EH (cell line): ENCODE data around the gene DARS1.

Experiments used
- DNase-seq: peaks from one replicate; pipeline ENCODE4 v3.0.0-alpha.2; 2015; ENCODE audit warnings: low read depth

Gene DARS1

DNA sequence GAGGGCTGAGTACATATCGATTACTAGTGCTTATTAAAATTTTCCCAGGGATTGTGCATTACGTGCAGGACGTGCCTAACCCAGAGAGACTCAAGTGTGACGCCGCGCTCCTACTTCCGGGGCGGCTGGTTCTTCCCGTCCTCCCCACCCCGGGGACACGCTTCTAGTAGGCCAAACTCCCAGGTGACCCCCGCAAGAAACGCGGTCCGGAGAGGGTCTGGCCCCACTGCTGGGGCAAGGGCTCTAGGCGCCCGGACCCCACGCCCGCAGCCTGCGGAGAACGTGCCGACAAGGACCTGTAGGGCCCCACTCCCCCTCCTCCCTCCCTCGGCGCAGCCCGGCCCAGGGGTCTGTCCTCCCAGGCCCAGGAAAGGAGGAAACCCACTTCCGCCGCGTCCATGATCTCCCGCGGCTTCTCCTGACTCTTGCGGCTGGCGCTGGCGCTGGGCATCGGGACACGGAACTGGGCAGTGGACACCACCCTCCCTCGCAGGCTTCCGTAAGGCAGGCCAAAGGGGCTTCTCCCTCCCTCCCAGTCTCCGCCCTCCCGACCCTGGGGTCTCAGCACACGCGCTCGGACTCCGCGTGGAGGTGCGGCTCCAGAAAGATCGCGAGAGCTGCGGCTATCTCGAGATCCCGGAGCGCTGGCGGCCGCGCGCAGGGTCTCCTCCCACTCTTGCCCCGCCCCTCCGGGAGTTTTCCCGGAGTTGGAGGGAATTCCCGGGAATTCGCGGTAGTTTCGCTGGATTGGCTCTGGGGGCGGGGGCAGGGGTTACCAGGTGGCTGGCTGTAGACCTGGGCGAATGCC, at the start of gene DARS1:
Gene DARS1 (minus strand): TSS at position 609 of the 808 bp plus-strand sequence. CDS start 158 bp downstream, at position 451.
- peak; percentile 95 for DNase-seq

DNA sequence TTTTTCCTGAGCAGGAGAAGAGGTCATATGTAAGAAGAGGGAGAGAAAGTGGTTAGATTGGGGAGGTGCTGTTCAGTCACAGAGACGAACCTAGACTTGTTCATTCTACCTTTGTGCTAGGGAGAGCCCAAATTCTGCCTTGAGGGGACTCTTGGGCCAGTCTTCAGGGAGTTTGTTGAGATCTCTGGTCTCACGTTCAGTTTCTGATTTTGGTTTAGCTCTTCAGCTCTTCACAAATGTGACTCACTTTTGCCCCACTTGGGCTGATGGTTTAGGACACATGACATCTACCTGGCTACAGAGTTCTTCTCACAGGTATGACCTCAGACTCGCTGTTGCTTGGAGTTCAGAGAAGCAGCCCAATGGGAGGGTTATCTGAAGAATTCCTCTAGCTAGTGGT, 49.2 kb upstream of the DARS1 start:
- DNase-seq, result no peak

DNA sequence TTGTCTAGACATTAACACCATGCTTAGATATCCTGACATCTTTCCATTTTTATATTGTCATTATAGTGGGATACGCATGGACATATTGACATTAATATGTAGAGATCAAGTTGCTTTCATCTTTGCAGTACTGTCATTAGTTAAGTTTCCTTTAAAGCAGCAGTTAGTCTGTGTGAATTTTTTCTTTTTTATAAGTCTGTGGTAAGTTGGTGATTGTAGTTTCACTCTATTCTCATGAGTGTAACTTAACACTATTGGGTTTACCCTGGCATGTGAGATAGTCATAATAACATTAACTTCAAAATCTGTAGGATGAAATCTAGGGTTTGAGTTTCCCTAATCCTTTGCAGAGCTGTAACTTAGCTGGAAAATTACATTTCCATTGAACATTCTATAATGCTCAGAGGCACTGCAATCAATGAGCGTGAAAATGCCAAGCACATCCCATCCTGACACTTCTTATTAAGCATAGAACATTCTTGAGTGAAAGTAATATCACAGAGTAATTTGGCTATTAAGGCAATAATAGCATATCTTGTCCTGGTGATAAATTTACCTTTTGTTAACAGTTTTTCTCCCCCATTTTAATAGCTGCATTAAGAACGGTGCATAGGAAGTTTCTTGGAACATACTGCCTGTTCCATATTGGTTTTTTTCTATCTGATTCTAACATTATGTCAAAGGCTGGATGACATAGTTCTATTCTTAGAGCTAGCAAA, 47.5 kb upstream of the DARS1 start:
- no peak for DNase-seq

DNA sequence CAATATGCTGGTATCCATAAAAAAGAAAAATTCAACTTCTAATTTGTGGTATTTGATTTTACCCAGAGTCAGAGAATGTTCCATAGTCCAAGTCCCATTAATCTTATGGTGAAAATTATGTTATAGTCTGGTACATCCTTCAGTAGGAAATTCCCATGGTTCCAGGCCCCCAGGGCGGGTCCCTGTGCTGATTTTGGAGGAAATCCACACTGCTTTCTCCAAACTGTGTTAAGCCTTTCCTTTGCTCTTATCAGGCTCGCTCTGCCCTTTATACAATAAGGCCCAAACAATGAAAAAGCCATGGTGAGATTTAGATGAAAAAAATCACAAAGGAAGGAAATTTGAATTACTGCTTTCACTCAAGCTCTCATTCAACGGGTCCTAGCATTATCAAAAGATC, 46.8 kb upstream of the DARS1 start:
- no peak for DNase-seq

DNA sequence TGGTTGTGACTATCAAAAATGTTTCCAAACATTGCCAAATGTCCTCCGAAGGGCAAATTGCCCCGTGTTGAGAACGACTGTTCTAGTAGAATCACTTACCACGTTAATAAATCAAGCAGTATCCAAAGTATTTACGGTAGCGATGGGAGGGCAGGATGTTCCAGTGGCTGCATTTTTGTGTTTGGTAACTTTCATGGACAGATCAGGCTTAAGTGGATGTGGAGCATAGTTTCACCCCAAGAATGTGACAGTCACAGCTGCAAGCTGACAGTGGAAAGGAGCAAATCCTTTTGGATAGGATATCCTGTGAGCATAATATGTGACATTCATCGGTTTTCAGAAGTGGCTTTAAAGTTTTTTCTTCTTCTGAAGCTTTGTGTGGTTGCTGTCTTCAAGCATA, 46.3 kb upstream of the DARS1 start:
- DNase-seq, result no peak

DNA sequence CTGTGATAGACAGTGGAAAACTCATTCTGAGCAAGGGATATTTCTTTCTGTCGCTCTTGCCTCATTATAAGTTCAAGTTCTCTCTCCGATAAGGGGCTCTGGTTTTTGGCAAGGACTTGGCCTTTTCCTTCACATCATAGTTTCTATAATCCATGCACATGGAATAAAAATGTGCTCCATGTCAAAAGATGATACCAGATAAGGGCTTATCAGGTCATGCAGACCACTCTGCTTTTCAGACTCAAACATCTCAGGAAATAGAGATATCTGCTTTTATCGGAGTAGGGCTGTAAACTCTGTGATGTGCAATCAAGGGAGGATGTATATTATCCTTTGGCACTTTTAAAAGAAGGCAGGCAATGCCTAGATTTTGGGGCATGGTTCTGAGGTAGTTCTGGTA, 45.0 kb upstream of the DARS1 start:
- no peak for DNase-seq

DNA sequence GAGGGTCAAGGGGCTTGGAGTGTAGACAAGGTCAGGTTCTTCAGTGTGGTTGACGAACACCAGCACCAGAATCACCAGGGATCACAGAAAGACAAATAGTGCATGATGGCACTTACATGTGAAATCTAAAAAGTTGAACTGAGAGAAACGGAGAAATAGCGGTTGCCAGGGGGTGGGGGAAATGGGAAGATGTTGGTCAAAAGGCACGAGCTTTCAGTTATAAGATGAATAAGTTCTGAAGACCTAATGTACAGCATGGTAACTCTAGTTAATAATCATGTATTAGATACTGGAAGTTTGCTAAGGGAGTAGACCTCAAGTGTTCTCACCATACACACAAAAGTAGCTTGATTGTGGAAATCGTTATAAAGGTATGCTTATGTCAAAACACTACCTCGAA, 43.7 kb upstream of the DARS1 start:
- DNase-seq, result no peak

DNA sequence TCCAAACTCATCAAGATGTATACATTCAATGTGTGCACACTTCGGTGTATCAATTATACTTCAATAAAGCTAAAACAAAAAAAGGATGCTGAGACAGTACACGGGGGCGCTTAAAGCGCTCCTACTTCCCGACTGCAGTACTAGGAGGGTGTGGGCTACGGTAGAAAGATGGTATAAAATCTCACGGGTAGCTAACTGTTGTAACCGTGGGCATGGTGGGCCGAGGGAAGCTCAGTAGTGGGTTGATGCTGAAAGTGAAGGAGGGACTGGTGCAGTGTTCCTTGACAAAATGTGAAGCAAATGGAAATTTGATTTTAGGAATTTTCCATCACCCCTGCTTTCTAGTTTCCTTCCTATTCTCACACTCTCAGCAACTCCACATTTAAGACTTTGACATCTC, 42.6 kb upstream of the DARS1 start:
- no peak for DNase-seq

DNA sequence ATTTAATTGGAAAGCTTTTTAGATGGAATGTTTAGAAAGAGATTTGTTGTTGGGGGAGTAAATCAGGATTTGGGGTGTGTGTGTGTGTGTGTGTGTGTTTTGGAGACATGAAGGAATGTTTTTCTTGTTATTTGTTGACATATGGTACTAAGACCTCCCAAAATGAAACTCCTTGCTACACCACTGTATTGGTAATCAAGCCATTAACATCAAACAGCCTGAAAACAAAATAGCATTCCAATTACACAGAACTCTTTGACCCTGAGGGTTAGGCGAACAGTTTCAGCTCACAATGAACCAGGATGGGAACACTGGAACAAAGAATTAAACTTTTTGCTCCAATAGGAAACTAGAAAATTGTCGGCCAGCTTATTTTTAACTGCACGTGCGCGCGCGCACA, 41.7 kb upstream of the DARS1 start:
- no peak for DNase-seq

DNA sequence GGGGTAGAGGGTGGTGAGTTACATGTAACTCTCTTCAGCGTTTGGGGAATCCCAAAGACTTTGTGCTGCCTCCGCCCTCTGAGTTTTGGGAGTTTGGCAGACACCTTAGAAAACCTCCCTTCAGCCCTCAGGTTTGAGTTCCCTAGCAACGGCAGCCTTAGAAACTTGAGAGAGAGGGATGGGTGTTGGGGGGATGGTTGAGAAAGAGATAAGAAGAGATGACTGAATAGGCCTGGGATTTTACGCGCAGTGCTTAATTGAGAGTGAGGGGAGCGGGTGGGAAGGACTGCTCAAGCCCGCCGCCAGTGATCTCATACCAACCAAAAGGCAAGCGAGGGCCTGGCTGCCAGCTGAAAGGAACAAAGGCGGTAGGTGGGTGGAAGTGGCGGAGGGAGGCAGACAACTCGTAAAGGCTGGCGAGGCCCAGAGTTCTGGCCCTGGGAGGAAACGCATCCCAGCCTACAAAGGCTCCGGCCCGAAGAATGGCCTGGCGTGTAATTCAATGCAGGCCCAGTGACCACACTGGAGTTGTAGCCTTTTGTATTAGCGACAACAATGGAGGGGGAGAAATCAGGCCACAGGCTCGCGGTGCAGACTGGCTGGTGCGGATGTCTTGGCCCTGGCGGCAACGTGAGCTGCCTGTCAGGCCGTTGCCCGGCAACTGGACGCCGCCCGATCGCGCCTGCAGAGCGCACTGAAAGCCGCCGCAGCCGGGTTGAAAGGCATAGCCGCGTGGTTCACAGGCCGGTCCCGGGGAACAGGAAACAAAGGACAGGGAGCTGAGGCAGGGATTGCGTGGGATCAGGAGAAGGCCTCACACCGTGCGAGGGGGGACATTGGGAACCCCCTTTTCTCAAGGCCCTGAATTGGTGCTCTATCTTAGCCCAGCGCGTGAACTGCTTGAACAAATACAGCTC, 39.9 kb upstream of the DARS1 start:
- peak; percentile 69 for DNase-seq

DNA sequence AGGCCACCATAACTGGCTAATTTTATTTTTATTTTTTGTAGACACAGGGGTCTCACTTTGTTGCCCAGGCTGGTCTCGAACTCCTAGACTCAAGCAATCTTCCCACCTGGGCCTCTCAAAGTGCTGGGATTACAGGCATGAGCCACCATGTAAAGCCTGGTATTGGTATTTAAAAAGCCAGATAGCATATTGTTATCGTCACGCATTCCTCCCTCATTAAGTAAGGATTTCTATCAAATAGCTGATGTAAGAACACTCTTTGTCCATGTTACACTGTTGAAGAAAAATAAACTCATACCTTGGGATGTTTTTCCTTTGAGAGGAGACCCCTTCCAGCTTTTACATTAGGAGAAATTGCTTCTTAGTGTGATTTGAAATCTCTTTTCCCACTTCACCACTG, 39.2 kb upstream of the DARS1 start:
- no peak for DNase-seq

DNA sequence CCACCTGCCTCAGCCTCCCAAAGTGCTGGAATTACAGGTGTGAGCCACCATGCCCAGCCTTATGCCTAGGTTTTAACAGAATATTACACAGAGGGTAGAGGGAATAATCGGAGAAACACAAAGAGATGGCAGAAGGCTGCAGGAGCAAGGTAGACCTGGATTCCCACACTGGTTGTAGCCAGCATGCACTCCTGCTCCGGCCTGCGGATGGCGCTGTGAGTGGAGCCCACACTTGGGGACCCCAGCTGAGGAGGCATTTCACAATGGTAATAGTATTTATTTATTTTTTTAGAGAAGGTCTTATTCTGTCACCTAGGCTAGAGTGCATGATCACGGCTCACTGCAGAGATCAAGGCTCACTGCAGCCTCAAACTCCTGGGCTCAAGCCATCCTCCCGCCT, 38.8 kb upstream of the DARS1 start:
- no peak for DNase-seq

DNA sequence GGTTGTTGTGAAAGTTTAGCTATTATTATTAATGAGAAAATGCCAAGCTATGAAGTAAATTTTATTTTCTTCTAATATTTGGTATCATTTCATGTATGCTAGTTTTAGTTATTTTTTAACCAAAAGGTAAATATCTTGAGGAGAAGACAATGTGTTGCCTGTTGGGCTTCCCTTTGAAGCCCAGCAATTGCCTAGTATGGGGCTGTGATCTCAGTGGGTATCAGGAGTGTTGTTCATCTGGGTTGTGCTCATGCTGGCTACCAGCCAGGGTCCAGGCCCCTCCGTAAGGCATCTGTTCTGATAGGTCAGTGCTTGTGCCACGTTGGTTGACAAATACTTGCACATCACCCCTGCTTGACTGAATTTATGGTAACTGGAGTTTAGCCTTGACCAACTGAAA, 38.0 kb upstream of the DARS1 start:
- DNase-seq, result no peak

DNA sequence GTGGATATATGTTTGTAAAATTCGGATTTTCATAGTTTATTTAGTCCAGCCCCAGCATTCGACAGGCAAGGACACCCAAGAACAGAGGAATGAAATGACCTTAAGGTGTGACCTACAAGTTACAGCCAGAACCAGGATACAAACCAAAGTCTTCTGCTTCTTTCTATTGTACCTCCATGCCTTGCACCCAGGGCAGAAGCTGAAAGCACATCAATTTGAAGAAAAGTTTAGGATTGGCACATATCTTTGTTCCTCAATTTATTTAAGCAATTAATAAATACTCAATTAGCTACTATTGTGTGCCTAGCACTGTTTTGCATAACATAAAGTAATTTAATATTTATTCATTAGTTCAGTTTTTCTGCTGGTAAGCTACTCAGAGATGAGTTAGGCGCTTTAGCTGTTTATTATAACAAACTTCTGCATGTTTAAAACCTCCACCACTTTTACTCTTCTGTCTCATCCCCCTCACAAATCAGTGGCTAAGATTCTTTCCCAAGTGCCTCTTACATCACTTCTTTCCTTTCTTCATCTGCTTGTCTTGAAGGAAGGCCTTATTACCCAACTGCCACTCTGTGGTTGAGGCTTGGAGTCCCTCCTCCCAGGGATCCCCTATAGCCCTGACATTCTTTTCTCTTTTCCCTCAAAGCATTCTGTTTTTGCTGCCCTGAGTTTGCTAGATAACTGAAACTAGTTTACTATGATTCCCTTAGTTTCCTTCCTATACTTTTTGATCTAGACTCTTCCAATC, 37.1 kb upstream of the DARS1 start:
- DNase-seq, result no peak

DNA sequence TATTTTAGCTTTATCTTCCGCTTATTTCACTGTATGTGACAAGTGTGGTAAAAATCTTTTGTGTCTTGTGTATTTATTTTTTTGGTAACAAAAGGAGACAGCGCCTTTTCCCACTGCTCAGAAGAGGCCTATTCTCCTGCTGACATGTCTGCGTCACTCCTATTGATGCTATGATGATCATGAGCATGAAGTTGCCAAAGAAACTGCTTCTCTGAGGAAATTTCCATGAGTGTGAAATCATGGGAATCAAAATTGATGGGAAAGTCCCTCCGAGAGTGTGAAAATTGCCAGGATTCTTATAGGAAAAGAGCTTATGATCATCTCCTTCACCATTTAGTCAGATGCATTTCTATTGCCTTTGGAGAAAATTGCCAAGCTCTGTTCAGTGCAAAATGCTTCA, 36.5 kb upstream of the DARS1 start:
- DNase-seq, result no peak

DNA sequence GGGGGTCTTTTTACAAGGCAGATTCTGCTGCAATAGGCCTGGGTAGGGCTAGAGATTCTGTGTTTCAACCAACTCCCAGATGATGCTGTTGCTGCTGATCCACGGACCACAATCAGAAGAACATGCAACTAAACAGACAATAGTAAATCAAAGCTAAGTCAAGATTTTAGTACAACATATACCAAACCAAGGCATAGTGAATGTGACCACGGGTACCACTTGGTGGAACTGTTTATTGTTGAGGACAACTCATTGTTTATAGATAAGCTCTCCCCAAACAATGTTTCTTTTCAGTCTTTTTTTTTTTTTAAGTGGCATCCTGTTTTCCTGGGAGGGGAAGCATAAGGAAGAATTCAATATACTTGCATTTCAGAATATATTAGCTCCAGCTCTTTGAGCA, 36.0 kb upstream of the DARS1 start:
- no peak for DNase-seq

DNA sequence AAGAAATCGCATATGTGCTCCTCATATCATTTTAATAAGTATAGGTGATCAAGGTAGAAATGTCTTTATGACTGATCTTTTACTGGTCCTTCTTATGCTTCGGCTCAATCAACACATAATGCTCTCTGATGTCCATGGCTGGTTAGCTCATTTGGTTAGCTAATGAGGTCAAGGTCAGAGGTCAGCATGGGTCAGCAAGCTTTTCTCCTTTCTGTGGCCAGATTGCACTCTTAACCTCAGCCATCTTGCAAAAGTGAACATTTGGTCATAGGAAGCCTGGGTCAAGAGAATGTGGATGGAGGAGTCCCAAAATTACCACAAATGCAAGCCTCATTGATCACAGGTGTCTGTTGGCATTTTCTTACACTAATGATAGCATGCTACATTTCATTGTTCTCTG, 35.4 kb upstream of the DARS1 start:
- no peak for DNase-seq

DNA sequence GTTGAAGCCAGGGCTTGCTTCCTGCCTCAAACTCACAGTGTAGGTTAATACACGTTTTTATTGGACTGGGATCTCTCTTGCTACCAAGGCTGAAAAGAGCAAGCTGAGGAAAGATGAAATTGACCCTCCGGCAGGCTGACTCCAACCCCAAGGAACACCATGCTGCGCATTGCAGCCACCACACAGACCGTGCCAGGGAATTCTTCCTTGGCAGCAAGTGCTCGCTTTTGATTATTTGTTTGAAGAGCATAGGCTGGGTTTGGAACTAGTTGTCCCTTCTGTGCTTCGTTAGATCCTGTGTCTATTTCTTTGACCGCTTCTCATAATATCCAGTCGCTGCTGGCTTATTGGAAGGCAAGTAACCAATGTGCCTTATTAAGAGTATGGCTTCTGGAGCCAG, 34.4 kb upstream of the DARS1 start:
- DNase-seq, result no peak

DNA sequence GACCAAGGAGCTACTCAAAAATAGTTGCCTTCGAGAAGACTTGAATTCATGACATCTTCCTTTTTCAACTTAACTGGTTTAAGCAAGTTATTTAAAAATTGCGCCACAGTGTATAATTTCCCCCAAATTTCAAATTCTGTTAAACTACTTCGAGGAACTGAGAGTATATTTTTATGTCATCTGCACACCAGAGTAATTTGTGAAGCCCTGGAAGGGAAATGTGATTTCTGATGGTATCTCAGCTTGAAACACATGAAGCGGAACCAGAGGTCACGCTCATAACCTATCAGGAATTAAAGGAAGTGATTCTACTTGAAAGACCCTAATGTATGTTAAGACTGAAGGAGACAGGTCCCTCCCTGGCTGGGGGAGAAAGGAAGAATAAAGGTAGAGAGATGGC, 33.9 kb upstream of the DARS1 start:
- DNase-seq, result no peak

DNA sequence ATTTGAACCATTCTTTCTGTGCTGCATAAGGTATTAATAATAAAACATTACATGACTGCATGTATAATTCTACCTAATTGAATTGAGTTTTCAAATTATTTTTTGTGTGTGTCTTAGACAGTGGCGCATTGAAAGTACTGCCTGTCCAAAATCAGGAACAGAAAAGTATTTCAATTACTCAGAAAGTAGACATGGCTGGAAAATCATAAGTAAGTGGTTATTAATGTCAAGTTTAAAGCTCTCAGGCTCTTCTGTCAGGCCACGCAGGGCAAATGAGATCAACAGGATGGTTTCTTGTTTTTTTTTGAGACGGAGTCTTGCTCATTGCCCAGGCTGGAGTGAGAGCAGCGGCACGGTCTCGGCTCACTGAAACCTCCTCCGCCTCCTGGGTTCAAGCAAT, 32.4 kb upstream of the DARS1 start:
- no peak for DNase-seq

DNA sequence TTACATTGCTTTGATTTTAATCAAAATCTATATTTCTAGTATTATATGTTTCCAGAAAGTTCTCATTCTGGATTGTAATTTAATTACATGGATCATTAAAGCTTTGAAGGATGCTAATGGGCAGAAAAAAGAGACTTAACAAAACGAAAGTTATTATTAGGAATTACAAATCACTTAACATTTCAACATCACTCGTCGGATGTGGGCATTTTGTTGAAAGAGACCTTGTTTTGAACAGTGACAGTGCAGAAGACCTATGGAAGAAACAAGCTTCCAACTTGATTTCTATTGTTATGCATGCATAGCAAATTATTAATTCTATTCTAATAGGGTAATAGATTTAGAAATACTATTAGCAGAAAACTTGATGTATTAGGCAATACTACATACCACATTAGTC, 31.4 kb upstream of the DARS1 start:
- no peak for DNase-seq

DNA sequence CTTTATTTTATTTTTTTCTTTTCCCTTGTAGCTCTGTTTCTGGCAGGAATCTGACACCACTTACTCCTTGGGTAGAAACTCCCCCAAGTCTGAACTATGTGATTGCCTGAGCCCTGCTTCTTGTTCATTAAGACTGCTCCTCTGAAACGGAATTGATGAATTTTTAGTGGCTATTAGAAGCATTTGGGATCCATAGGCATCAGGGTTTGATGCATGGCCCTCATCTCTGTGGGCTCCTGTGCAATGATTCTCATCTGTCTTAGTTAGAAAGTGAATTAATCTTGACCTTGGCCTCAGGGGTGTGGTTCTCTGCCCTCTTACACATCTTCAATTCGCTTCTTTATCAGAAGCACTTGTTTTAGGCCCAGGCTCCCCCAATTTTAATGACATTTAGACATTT, 31.0 kb upstream of the DARS1 start:
- no peak for DNase-seq
